Measurements from ENCODE around the gene PTPRK.

The PTPRK gene

GRCh38 chr6:128515550-128516513 is 4.6 kb downstream of the PTPRK start:
- DNase-seq = no peak

DNA sequence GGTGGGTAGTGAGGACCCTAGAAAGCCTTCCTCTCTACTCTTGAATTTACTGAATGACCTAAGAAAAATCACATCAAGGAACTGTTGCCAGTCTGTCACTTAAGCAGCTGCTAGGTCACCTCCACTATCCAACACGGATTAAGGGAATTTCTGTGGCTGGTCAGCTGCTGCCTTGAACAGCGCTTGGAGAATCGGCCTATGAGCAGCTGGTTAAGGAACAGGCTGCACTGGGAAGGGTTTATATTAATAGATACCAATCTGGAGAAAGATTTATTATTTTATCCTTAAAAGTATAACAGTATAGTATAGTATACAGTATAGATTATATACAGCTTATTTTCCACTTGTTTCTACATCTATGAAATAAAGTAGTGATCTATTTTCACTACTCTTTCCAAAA is 6.5 kb downstream of the PTPRK start:
- DNase-seq = no peak

DNA sequence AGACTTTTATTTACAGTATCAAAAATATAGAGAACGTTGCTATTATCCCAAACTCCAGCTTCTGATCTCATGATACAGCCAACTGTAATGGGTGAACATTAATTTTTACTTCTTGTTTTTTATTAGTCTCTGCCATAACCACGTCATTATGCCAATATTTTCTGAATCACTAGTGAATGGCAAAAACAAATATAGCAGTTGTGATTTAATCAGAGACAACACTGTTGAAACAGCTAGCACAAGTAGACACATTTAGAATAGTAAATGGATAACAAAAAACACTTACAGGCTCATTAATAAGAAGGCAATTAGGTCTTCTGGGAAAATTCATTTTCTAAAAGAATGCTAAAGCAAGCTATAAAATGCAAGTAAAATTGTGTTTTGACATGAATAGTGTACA is 8.1 kb downstream of the PTPRK start:
- no peak for DNase-seq

DNA sequence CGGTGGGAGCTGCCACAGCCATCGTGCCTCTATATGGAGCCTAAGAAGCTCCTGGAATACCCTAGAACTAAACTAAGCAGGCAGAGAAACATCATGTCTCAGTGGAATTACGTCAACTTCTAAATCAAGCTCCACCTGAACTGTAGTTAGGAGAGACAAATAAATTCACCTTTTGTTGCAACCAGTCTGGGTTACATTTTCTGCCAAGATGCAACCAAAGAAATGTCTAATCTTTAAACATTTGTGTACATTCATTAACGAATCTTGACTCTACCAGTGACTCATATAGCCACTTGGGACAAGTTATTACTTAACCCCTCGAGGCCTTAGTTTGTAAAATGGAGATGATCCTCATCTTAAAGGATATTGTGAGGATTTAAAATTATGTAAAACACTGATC is 8.9 kb downstream of the PTPRK start:
- no peak for DNase-seq

DNA sequence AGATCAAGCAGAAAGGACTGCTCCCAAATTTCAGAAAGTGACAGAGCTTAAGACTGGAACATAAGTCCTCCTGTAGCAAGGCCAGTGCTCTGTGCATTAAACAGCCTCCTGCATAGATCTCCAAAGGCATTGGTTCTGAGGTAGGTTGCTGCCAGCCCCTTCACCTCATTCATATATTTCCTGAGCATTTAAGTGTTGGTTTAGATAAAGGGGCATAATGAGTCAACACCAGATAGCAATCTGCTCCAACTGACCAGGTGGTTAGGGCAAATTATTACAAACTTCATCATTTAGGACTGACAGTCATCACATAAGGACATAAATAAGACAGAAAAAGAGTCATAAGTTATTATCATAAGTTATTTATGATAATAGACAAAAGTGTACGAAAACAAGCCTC is 10.7 kb downstream of the PTPRK start:
- no peak for DNase-seq

GRCh38 chr6:128508588-128509296 is 11.7 kb downstream of the PTPRK start:
- DNase-seq = no peak

GRCh38 chr6:128507337-128508310 is 12.8 kb downstream of the PTPRK start:
- no peak for DNase-seq

DNA sequence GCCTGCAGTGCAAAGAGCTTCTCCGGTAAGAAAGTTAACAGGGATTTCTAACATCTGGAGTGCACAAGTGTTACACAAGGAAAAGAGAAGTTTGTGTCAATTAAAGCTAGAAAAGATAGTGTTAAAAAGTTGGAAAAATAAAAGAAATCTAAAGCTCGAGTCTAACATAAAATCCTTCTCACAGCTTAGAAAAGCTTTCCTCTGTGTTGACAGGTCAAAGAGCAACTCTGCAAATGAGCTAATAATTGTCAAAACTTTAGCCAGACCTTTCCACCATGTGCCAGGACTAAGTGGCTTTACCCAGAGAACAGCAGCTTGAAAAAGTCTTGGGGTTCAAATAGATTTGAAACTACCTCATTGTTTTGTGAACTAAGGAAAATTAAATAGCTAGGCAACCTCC is 14.8 kb downstream of the PTPRK start:
- no peak for DNase-seq

DNA sequence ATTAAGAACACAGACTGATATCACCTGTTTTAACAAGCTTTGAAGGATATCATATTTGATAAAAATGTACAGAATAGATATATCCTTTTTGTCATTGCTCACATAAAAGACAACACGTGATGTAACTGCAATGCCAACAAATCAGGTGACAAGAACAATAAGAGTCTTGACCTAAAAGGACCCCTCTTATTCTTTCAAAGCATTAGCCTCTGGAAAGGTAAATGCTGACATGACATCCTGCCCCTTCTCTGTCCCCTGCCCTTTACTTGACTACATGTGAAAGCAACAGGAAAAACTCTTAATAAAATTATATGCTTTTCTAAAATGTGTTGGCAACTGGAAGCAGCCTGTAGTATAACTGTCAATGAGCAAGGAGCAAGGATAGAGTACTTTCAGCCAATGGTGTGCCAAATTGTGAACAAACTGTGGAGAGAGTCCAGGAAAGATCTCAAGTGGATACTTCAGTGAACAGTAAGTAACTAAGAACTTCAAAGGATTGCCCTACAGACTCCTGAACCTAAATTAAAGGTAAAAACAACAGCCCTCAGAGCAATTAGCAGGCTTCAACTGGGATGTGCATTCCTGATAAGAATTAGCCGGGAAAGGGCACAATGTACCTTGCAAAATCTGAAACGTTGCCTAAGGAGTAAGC is 16.3 kb downstream of the PTPRK start:
- no peak for DNase-seq

DNA sequence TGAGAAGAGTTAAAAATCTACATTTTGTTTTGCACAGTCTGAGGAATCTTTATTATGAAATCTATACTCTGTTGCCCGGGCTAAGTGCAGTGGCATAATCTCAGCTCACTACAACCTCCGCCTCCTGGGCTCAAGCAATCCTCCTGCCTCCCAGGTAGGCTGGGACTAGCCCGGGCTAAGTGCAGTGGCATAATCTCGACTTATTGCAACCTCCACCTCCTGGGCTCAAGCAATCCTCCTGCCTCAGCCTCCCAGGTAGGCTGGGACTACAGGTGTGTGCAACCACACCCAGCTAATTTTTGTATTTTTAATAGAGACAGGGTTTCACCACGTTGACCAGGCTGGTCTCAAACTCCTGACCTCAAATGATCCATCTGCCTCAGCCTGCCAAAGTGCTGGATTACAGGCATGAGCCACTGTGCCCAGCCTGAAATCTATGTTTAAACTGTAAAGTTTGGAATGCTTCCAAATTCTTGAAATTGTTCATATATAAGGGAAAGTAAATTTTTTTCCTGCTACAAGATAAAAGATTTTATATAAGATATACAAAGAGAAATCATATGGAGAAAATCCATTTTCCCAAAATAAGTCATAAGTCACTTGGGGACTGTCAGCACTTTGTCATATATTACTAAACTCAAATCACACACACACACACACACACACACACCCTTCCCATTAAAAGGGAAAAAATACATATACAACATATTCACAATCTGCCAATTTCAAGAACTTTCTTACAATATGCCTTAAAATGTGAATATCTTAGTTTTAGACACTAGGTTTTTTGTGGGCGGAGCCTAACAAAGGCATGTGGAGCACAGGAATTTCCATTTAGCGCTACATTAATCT is 19.4 kb downstream of the PTPRK start:
- no peak for DNase-seq

GRCh38 chr6:128500014-128500413 is 20.4 kb downstream of the PTPRK start:
- DNase-seq = no peak

GRCh38 chr6:128499079-128499731 is 21.2 kb downstream of the PTPRK start:
- DNase-seq = no peak

DNA sequence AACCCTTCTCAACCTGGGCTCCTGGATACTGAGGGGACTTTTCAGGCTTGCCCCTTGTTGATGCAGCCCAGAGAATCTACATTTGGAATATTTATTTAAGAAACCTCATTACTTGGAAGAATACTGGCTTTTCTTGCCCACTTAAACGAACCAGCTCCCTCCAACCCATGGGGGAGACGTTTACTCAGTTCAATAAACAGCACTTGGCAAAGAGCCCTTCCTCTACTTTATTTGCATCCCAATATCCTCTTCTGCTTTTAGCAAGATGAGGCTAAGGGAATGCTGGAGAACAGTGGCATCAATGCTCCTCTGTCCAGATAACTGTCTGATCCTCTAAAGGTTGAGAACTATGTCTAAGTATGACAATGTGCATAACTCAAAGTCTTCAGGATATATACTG is 22.2 kb downstream of the PTPRK start:
- DNase-seq = no peak

GRCh38 chr6:128495536-128496333 is 24.7 kb downstream of the PTPRK start:
- no peak for DNase-seq

- no peak for DNase-seq
Observed at GRCh38 chr6:128494440-128494839, 26.0 kb downstream of the PTPRK start.

- no peak for DNase-seq
Observed at GRCh38 chr6:128493877-128494276, 26.5 kb downstream of the PTPRK start.

DNA sequence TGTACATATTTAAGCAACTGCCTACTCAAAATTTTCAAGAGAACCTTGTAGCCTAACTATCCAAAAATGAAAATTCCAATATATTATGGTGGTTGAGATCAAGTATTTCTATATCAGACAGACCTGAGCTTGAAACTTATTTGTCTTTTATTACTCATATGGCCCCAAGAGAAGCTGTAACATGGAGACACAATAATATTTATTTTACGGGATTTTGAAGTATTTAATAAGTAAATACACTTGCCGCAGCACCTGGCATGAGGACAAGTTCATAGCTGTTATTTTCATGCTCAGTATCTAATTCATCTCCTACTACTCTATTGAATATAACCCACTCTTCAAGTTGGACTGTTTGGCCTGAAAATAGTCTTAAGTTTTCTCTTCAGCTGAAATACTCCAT is 28.0 kb downstream of the PTPRK start:
- no peak for DNase-seq

GRCh38 chr6:128491610-128492206 is 28.7 kb downstream of the PTPRK start:
- no peak for DNase-seq

GRCh38 chr6:128491100-128491581 is 29.3 kb downstream of the PTPRK start:
- DNase-seq = no peak

Measured in CD4-positive, alpha-beta T cell treated with Interleukin-4 for 4 hours (primary cell).